ENCODE results near the gene EFHD2.
"Not testable (repeated sequence)": the region's sequence is repeated elsewhere in the genome, so short reads cannot be mapped to it uniquely, and the experiment has no call there.

Gene EFHD2

GRCh38 chr1:15409388-15410222 lies at the start of gene EFHD2:
Gene EFHD2, plus strand, starts transcription at chr1:15409888. Its CDS starts 84 bp downstream, at chr1:15409972.
- no peak for FAIRE-seq

- no peak for FAIRE-seq
Measured at GRCh38 chr1:15360700-15361099, 49.0 kb upstream of the EFHD2 start.

DNA sequence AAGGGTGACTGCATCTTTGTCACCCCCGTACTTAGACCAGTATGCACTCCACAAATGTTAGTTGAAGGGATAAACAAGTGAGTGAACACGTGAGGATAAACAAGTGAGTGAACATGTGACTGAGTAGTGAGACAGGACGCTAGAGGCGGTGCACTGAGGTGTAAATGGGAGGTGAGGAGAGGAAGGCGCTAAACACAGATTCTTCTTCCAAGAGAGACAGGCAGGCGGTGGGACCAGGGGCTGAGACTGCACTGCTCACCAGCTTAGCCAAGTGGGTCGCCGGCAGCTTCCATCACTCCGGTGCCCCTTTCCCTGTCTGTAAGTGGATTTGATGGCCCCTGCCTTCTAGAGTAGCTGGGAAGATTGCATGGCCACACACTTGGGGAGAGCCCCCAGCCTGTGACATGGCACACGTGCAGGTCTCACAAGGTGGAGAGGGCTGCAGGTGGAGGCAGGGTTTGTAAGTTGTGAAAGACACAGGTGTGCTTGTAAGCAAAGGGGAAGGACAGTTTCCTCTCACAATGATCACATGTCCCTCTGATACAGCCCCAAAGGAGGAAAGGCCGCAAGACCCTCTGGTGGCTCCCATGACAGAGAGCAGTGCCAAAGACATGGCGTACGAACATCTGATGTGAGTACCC lies 47.5 kb upstream of the EFHD2 start:
- no peak for FAIRE-seq

GRCh38 chr1:15362737-15363128 lies 47.0 kb upstream of the EFHD2 start:
- FAIRE-seq, result no peak

DNA sequence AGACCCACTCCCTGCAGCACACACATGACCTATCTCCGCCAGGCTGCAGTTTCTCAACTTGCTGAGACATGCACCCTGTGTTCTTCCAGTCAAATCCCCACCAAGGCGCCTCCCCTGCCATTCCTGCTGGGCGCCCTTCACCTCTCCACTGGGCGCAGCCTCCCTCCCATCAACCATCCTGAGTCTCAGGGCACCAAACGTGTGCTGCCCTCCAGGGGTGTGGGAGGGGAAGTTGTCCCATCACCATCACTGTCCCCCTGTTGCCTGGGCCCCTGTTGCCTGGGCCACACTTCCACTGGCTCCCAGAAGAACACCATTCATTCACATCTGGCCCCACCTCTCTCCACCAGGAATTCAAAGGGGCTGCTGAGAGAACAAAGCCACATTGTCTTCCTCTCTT lies 44.9 kb upstream of the EFHD2 start:
- no peak for FAIRE-seq

DNA sequence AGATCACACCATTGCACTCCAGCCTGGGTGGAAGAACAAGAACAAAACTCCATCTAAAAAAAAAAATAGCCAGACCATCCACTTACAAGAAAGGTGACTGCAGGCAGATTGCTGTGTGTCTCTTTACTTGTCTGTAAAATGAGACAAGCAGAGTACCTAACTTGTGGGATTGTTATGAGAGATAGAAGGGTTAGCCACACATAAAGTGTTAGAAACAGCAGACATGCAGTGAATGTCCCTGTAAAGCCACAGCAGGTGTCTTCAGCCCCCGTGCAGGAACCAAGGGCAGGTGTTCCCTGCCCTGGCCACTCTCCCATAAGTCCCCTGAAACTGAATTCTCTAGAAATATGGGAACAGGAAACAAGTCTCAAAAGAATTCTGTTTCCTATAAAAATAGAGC lies 40.8 kb upstream of the EFHD2 start:
- no peak for FAIRE-seq

- FAIRE-seq, result no peak
Measured at GRCh38 chr1:15370268-15370667, 39.4 kb upstream of the EFHD2 start.

DNA sequence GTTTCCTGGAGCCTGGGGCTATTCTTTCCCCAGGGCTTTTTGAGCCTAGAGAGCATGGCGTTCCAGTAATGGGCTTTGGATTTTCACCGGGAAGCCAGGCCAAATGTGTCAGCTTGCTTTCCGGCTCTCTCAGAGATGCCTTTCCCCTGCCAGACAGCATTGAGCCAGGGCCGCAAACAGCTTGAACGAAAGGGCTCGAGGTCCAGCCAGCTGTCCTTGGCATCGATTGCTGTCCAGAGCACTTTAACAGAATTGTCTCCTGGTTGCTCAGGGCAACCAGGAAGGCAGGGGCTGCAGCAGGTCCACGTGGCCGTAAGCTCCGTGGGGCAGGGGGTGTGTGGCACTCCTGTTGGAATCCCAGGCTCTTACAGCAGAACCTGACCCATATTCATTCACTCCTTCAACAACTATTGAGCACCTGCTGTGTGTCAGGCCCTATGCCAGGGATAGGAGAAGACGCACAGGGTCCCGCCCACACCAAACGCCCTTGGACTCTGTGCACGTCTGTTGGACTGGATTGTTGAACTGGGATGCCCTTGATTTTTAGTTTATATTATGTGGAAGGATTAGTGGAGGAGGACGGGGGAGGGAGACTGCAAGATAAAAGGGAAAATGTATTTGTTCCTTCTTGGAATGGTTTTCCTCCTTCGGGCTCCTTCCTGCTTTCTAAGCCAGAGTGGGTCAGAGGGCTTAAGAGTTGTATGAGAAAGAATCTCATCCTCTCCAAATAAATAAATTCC lies 38.7 kb upstream of the EFHD2 start:
- FAIRE-seq, result no peak

- no peak for FAIRE-seq
Measured at GRCh38 chr1:15371610-15372545, 37.8 kb upstream of the EFHD2 start.

GRCh38 chr1:15378729-15379128 lies 31.0 kb upstream of the EFHD2 start:
- no peak for FAIRE-seq

- FAIRE-seq, result not testable (repeated sequence)
Measured at GRCh38 chr1:15379151-15379550, 30.5 kb upstream of the EFHD2 start.

- no peak for FAIRE-seq
Measured at GRCh38 chr1:15380601-15381508, 28.8 kb upstream of the EFHD2 start.

DNA sequence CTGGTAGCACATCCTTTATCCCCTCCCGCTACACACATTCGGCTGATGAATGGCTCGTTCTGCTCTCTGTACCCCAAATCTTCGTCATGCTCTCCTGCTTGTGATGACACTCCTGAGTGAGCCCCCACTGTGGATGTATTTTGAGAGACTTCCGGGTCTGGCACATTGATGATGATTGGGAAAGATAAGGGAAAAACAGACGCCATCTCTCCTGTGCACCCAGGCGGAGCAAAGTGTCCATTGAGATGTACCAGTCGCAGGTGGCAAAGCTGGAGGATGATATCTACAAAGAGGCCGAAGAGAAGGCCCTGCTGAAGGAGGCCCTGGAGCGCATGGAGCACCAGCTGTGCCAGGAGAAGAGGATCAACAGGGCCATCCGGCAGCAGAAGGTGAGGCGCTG lies 27.9 kb upstream of the EFHD2 start:
- FAIRE-seq, result no peak

DNA sequence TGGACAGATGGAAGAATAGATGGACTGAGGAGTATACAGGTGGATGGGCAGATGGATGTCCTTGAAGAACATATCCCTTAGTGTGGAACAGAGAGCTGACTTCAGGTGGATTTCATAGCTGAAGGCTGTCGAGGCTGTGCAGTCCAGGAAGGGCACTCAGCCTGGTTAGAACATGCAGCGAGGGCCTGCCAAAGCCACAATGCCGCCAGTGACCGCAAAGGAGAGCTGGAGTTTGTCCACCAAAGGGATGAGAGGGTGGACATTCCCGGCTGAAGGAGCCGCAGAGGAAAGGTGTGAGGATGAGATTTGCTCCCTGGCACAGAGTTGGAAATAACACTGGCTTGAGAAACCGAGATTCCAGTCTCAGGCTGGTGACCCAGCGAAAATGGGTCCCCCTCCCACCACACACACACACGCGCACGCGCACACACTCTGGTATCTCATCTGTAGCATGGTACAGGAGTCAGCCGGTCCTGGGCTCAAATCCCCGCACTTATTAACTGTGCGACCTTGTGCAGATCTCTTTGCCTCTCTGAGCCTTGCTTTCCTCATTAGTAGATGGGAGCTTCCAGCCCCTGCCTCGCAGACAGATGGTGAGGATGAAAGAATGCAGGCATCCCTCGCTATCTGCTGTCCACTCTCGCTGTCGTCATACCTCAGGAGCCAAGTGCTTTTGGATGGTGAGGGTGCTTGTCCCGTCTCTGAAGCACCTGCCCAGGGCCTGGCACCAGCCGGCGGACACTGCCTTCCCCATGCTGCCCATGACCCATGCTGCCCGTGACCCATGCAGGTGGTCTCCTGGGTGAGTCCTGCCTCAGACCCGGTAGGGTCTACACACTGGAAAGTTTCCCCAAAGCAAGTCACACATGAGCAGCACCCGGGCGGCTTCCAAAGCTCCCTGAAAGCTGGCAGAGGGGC lies 26.8 kb upstream of the EFHD2 start:
- no peak for FAIRE-seq

DNA sequence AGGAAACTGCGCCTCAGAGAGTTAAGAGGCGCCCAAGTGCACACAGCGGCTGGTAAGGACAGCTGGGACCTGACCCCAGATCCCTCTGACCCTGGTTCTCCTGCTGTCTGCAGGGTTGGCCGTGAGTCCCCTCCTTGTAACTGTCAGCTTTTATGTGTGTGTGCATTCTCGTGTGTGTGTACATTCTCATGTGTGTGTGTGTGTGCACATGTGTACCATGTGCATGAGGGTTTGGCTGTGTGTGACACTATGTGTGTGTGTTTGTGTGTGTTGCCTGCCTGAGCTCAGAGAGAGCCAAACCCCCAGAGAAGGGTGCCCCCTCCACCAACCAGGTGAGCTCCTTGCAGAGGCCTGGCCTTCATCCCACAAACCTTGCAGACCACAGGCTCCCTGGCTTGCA lies 25.9 kb upstream of the EFHD2 start:
- no peak for FAIRE-seq

DNA sequence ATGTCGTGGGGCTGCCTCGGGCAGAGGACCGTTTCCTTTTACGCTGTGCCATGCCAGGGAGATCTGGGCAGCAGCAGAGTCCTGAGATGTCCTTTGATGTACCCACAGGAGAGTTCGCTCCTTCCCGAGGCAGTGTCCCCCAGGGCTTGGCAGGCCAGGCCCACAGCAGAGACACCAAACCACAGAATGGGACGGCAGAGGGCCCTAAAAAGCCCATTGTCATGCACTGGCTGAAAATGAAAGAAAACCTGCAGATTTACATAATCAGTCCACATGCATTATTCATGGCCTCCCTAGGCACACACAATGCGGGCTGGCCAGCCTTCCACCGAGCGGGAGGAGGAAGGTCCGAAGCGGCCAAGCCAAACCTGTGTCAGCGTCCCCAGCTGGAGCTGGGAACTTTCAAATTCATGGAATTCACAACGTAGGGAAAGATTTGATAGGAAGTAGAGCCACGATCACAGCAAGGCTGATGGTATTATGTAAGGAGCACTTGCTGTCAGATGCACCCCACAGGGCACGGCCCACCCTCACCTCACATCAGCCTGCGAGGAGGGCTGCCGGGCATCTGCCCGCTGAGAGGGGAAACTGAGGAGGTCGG lies 25.3 kb upstream of the EFHD2 start:
- no peak for FAIRE-seq

DNA sequence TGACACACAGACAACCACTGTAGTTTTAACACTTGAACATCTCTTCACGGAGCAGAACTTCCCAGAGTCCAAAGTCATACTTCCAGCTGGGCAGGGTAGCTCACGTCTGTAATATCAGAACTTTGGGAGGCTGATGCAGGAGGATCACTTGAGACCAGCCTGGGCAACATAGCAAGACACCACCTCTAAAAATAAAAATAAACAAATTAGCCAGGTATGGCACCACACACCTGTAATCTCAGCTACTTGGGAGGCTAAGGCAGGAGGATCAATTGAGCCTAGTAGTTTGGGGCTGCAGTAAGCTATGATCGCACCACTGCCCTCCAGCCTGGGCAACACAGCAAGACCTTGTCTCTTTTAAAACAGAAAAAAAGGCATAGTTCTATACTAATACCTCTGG lies 24.3 kb upstream of the EFHD2 start:
- no peak for FAIRE-seq

- no peak for FAIRE-seq
Measured at GRCh38 chr1:15386164-15386749, 23.4 kb upstream of the EFHD2 start.

DNA sequence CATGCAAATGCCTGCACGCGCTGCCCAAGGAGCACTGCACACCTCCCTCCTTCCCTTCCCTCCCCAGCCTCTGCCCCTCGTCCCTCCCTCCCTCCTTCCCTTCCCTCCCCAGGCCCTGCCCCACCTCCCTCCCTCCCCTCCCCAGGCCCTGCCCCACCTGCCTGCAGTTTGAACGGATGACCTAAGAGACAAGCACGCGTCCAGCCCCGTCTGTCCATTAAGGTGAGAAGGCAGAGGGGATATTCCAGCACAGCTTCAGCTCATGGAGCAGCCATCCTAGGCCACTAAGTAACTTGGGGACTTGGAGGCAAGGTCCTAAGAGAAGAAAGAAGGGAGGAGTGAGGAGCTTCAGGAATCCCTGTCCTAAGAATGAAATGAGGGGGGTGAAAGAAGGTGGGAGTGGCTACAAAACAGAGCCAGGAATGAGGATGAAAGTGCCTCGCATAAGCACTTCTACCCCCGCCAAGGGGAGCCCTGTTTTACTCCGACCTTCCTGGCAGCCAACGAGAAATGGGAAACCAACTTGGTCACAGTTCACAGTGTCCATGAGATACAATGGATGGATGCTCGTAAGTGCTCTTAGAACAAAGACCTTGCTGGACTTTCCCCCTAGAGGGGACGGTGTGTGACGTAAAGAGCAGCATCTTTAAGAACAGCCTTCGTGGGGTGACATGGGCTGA lies 21.3 kb upstream of the EFHD2 start:
- no peak for FAIRE-seq
